NB4 (cell line): ENCODE measurements around the gene CDHR5.

Experiments used
- DNase-seq: peaks from one replicate; pipeline ENCODE4 v3.0.0; 2010; ENCODE audit warnings: low read depth
- H3K4me3 ChIP-seq: one replicate; pipeline ENCODE4 v1.5.1; 2011; ENCODE audit warnings: mild to moderate bottlenecking, low read depth, low read length, moderate library complexity
- CTCF ChIP-seq: IDR thresholded peaks from one replicate; pipeline ENCODE4 v1.5.1; 2012; ENCODE audit warnings: low read depth, low read length
- MYC ChIP-seq: IDR thresholded peaks from 2 replicates; pipeline ENCODE4 v1.6.1; 2011; ENCODE audit warnings: low read depth, low read length
- POLR2A ChIP-seq: IDR thresholded peaks from 2 replicates; pipeline ENCODE4 v1.6.1; 2011; ENCODE audit warnings: mild to moderate bottlenecking; ENCODE audit not compliant: insufficient read length; ENCODE audit errors: extremely low read depth
- TF ChIP-seq, protein P1 (sequence below): IDR thresholded peaks from 2 replicates; pipeline ENCODE4 v1.6.1; 2011; ENCODE audit warnings: low read depth, low read length

CDHR5 gene

GRCh38 chr11:568306-569157 lies 56.2 kb downstream of the CDHR5 start:
- peak; percentile 94 for DNase-seq
- TF ChIP-seq POLR2A (no peak), MYC (peak; percentile 35; the same call in 1 of the 2 replicates)
- peak overlapping the region; percentile 50 for H3K4me3 ChIP-seq

DNA sequence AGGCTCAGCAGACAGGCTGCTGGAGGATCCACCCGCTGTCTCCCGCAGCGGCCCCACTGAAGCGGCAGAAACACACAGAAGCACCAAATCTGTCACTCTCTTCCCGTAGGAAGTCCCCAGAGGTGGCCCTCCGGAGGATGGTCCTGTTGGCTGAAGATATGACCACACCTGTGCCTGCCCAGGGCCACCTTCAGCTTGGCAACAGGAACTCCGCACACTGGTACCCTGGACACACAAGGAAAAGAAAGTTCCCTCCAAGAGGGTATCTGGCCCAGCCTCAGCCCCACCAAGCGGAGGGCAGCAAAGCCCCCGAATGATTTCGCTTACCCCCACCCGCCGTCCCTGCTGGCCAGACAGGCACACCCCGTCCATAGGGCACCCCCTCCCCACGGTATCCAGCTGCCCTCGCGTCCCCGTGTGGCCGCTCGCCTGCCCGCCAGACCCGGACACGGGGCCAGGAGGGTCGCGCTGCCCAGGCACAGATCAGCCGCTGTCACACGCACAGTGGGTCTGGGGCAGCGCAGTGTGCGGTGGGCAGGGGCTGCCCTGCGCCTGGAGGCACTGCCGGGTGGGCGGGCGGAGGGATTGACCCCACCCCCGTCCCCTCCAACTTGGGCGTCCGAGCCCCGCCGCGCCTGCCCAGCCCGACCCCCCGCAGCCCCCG lies 57.0 kb downstream of the CDHR5 start:
- TF ChIP-seq POLR2A (no peak), MYC (no peak), CTCF (no peak)
- TF ChIP-seq, protein P1, sequence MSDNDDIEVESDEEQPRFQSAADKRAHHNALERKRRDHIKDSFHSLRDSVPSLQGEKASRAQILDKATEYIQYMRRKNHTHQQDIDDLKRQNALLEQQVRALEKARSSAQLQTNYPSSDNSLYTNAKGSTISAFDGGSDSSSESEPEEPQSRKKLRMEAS, result no peak
- peak overlapping the region; percentile 49 for H3K4me3 ChIP-seq
- DNase-seq, result no peak

DNA sequence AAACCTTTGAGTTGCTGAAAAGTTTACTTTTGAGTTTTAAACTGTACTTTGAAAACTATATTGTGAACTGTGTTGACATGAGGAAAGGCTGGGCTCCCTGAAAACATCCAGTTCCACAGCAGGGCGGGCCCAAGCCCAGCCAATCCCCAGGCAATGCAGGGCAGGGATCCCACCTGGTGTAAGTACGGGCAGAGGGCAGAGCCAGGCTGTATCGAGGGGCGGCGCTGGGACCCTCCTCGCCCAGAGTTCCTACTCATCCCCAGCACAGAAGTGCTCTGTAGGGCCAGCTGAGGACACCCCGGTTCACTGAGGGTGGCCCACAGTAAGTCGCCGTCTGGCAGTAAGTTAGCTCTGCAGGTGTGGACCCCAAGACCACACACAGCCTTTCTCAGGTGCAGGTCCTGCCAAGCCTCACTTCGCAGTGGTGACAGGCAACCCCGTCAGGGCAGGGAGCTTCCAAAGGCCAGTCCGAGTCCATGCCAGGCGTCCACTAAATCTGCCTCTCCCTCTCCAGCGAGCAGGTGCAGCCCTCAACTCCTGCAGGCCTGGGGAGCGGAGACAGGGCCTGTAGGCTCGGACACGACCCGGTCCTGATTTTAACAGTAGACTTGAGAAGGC lies 57.6 kb downstream of the CDHR5 start:
- DNase-seq, result no peak
- TF ChIP-seq POLR2A (no peak), CTCF (no peak), MYC (no peak)
- TF ChIP-seq, protein P1, result no peak
- peak overlapping the region; percentile 49 for H3K4me3 ChIP-seq
